ENCODE data around the gene IL12RB2. TPM values are rescaled to one million over a fixed set of nuclear protein-coding genes. Genes with fewer than 3 reads are reported as not detected.

The IL12RB2 gene
- total RNA-seq, 1 experiment from 2014 or later, result not detected

DNA sequence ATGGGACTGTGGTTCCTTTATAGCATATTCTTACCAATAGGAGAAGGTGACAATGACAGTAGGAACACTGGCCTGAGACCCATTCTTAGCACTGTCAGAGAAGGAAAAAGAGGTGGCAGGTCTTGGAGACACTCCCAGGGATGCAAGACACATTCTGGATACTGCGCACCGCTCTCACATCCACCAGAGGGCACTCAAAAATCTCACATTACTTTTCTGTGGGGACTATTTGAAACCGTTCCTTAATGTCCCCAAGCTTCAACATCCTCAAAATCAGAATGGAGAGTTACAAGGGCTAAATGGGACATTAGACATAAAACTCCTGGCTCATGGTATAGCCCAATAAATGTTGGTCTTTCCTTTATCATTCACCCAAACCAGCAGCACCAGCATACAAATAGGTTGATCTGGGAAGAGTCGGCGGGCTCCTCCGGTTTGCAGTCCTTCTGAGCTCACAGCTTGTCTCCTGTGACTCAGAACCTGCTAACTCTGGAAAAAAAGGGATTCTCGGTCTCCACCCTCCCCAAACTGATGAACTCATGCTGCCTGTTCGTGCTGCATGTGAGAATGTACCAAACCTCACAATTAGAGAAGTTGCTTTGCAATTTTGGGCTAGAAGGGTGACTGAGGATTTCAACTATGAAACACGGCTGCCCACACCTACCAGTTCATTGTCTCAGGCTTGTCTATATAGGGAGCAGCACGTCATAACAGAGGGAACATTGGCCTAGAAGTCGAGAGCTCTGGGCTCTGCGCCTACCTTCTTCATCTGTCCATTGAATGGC, 40.2 kb downstream of the IL12RB2 start:
- peak; percentile 55 for DNase-seq (ENCODE audit: low spot score)

DNA sequence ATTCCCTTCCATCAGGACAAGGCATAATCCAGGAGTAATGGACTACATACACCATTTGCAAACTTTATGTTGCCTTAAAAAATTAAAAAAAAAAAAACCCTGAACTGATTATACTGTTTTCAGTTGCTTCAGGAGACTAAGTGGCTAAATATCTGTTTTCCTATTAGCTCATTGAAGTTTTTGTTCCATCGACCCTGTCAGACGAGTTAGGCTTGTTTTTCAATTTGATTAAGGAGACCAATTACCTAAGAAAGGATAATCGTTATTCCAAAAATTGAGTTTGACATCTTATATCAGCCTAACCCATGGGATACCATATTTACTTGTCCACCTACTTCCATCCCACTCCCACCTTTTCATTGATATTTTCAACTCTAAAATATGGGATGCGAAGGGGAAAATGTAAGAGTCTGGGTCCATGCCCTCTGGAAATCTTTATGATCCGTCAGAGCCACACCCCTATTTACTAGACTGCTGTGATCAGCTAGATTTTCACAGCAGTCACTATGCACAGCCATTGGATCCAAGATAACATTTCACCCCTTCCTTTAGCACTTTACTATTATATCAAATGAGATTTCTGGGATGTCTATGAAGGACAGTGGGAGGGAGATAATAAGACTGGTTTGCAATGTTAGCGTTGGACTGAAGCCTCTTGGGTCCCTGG, 41.0 kb downstream of the IL12RB2 start:
- DNase-seq (ENCODE audit: low spot score), result no peak

DNA sequence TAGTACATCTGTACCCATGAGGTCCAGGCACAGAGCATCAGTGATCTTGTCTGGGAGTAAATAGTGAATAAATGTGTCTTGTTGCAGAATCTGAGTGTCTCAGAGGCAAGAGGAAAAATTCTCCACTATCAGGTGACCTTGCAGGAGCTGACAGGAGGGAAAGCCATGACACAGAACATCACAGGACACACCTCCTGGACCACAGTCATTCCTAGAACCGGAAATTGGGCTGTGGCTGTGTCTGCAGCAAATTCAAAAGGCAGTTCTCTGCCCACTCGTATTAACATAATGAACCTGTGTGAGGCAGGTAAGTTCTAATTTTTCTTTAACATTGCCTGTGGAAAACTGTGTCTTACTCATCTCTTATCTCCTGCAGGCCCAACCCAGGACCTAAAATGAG, 43.1 kb downstream of the IL12RB2 start:
- peak; percentile 22 for DNase-seq (ENCODE audit: low spot score)

DNA sequence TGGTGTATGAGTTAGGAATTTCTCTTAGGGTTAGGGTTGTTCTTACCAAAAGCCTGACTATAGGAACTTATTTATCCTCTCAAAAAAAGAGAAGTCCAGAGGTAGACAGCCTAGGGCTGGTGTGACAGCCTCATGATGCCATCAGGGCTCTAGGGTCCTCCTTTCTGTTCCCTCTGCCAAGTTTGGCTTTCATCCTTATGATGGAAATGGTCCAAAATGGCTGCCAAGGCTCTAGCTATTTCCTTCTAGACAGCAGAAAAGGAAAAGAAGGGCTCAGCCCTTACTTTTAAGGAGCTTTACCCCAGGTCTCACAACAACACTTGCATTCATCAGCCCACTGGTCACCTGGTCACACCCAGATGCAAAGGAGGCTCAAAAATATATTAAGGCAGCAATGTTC, 44.5 kb downstream of the IL12RB2 start:
- DNase-seq (ENCODE audit: low spot score), result no peak

DNA sequence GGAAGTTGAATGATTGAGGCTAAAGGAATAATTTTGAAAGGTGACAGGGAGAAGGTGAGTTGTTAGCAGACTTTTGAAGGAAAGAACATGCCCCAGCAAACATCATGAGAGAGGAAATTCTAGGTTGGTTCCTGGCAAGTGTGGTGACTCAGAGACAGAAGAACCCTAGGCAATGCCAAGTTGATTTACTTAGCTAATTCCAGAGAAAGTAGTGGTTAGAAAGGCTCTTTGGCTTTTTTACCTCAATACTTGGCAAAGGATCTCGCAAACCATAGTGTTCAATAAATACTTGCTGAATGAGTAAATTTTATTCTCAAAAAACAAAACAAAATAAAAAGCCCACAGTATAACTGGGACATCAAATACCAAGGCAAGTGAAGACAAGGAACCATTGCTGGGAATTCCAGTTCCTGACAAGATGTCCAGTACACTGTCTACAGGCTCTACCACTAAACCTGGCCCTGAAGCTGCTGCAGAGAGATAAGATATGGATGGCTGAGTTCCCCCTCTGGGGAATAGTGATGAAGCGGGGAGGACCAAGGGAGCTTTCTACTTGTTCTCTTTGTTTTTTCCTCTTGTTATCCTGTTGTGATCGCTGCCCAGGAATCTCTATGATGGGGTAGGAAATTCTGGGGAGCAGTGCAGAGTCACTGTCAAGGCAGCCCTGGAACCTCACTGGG, 48.2 kb downstream of the IL12RB2 start:
- DNase-seq (ENCODE audit: low spot score), result peak; percentile 51

DNA sequence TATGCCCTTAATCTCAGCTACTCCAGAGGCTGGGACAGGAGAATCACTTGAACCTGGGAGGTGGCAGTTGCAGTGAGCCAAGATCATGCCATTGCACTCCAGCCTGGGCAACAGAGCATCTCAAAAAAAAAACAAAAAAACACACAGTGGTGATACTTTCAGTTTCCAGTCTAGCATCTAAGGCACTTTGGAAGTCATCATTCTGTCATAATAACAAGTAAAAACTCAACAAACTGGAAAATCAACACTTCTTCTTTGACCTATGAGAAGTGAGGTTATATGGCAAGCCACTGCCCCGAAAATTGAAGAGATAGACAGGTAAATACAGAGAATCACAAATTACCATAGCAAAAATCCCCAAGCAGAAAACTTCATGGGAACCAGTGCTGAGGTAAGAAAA, 51.9 kb downstream of the IL12RB2 start:
- no peak for DNase-seq (ENCODE audit: low spot score)

DNA sequence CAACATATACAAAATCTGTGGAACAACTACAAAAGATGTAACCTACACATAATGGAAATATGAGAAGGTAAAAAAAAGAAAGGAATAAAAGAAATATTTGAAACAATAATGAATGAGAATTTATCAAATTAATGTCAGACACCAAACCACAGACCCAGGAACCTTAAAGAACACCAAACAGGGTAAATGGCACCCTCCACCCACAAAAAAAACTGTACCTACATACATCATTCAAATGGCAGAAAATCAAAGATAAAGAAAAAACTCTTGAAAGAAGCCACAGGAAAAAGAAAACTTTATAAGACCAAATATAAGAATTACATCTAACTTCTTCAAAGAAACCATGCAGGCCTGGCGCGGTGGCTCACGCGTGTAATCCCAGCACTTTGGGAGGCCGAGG, 54.0 kb downstream of the IL12RB2 start:
- no peak for DNase-seq (ENCODE audit: low spot score)

DNA sequence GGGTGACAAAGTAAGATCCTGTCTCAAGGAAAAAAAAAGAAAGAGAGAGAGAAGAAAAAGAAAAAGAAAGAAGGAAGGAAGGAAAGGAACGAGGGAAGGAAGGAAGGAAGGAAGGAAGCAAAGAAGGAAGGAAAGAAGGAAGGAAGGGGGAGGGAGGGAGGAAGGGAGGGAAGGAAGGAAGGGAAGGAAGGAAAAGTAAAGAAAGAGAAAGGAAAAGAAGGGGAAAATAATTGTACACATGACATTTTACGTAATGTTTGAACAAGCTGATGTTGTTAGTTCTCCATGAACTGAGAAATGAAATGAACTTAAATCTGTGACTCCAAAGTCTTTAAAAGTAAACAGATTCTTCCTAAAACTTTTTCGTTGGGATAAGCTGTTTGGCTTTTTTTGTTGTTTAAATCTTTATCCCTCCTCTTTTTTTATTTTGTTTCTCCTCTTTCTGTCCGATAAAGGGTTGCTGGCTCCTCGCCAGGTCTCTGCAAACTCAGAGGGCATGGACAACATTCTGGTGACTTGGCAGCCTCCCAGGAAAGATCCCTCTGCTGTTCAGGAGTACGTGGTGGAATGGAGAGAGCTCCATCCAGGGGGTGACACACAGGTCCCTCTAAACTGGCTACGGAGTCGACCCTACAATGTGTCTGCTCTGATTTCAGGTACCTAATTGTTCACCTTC, 59.8 kb downstream of the IL12RB2 start:
- DNase-seq (ENCODE audit: low spot score), result no peak

DNA sequence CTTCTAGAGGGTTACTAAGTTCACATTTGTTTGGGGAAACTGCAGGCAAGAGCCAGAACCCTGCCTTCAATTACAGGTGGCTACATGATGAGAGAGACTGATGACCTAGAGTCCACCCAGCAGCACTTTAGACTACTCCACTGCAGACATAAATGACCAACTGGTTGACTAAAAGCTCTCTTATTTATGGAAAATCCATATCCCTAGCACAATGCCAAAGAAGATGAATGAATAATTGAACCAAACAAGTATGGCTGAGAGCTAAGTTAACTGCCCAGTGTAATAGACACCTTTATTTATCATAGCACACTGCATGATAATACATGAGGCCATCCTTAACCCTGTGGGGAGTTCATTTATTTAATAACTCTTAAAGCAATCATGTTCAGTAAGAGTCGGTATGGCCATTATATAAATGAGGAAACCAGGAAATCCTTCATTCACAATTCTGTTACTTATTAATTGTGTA, 60.4 kb downstream of the IL12RB2 start:
- no peak for DNase-seq (ENCODE audit: low spot score)

DNA sequence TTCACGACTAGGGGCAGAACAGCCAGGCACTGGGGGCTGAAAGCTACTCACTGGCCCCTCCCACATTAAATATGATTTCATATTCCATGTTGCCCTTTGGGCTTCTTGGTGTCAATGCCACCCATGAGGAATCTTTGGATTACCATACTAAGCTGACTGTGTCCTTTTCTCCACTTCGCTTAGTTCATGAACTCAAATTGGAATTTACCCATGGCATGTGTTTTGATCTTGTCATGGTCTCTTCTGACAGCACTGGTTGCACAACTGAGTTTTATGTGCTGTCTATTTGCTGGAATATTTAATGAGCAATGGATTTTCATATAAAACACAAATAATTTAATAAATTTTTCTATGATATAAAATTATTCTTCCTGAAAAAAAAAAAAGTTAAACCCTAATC, 63.4 kb downstream of the IL12RB2 start:
- no peak for DNase-seq (ENCODE audit: low spot score)

DNA sequence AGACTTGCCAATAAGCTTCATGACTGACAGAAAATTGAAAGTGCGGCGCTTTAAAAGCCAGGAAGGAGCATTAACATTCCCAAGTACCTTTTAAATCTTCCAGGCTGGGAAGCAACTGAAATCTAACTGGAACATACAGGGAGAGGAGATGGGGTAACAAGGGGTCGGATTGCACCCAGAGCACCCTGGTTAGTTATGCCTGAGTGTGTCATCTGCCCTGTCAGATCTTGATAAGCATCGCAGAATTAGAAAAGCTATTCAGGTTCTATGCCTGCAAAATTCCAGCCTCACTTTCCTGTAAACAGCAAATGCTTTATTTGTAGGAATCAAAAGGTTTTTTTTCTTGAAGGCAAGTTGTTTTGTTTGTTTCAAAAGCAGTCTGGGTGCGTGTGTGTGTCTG, 64.0 kb downstream of the IL12RB2 start:
- peak; percentile 49 for DNase-seq (ENCODE audit: low spot score)

DNA sequence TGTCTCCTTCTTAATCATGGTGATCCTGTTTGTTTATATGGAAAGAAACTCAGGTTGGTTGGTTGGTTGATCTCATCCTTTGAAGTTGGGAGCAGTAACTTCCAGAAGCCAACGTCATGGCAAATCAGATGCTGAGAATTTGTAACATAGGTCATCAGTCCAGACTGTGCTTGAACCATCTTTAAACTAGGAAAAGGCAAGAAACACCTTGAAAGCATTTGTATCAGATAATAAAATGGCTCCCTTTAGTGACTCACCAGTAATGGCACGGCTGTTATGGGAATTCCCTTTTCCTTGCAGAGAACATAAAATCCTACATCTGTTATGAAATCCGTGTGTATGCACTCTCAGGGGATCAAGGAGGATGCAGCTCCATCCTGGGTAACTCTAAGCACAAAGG, 64.5 kb downstream of the IL12RB2 start:
- peak; percentile 55 for DNase-seq (ENCODE audit: low spot score)

DNA sequence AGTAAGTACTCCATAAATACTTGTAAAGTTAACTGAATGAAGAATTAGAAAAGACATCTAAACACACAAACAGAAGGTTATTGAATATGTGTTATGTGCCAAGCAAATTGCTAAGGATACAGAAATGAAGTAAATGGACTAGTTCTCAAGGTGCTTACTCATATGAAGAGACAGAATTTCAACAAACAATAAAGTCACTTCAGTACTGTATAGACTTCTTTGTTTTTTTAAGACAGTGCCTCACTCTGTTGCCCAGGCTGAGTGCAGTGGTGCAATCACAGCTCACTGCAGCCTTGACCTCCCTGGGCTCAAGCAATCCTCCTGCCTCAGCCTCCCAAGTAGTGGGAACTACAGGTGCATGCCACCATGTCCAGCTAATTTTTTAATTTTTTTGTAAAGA, 65.2 kb downstream of the IL12RB2 start:
- DNase-seq (ENCODE audit: low spot score), result no peak

DNA sequence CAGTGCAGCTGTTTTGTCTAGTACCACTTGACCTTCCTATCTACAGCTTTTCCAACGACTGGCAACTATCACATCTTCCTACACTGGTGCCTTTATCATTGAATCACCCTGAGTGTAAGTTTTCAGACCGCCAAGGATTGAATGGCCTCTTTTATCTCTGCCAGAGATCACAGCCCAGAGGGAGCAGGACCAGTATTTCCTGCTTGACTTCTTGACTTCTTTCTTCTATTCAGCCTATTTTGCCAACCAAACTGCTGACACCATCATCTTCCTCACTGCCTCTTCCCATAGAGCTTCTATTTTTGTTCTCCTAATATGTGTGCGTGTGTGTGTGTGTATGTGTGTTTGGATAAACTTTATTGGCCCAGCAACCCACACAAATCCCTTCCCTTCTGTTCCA, 68.7 kb downstream of the IL12RB2 start:
- no peak for DNase-seq (ENCODE audit: low spot score)

DNA sequence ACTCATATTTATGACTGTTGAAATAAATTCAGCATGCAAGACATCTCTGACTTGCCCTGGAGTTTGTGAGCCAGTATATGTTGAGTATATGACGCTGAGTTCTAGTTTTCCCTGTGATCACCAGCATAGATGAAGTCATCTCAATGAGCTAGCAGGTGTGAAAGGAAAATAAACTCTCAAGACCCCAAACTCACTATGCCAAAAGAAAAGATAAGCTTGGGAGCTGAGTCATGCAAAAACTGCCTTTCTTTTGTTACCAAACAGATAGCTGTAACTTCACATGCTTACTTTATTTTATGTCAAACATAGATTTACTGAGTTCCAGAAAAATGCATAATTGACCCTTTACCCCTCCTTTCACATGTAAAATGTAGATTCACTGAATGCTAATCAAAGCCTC, 69.6 kb downstream of the IL12RB2 start:
- DNase-seq (ENCODE audit: low spot score), result no peak

DNA sequence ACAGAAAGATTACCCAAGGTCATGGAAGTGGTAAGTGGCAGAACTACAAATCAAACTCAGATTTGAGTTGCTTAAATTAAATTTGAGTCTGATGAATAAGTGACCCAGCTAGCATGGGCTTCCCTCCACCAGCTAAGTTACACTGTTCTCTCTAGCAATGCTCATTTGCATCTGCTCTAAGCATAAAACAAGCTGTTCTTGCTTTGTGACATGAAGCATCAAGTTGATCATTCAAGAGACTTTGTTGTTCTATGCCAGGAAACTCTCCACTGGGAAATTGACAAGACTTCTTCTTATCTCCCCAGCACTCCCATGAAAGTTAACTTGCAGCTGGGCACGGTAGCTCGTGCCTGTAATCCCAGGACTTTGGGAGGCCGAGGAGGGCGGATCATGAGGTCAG, 73.5 kb downstream of the IL12RB2 start:
- DNase-seq (ENCODE audit: low spot score), result no peak

DNA sequence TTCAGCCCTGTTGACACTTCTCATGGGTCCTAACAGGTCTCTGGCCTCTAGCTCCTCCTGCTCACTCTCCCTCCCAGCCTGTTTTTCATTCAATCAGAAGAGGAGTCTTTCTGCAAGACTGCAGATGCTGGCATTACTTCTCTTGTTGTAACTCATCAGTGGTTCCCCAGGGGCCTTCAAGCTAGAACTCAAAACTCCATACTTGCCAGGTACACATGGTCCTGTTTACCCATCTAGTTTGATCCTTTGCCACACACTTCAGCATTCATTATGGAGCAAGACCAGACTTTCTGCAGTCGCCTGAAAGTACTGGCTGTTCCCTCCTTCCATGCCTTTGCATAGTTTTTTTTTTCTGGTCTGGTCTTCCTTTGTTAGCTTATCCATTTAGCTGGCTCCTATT, 74.6 kb downstream of the IL12RB2 start:
- no peak for DNase-seq (ENCODE audit: low spot score)

DNA sequence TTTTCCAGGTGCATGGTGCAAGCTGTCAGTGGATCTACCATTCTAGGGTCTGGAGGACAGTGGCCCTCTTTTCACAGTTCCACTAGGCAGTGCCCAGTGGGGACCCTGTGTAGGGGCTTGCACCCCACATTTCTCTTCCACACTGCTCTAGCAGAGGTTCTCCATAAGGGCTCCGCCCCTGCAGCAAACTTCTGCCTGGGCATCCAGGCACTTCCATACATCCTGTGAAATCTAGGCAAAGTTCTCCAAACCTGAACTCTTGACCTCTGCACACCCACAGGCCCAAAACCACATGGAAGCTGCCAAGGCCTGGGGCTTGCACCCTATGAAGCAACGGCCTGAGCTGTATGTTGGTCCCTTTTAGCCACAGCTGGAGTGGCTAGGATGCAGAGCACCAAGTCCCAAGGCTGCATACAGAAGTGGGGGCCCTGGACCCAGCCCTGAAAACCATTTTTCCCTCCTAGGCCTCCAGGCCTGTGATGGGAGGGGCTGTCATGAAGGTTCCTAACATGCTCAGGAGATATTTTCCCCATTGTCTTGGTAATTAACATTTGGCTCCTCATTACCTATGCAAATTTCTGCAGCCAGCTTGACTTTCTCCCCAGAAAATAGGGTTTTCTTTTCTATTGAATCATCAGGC, 76.4 kb downstream of the IL12RB2 start:
- DNase-seq (ENCODE audit: low spot score), result no peak

DNA sequence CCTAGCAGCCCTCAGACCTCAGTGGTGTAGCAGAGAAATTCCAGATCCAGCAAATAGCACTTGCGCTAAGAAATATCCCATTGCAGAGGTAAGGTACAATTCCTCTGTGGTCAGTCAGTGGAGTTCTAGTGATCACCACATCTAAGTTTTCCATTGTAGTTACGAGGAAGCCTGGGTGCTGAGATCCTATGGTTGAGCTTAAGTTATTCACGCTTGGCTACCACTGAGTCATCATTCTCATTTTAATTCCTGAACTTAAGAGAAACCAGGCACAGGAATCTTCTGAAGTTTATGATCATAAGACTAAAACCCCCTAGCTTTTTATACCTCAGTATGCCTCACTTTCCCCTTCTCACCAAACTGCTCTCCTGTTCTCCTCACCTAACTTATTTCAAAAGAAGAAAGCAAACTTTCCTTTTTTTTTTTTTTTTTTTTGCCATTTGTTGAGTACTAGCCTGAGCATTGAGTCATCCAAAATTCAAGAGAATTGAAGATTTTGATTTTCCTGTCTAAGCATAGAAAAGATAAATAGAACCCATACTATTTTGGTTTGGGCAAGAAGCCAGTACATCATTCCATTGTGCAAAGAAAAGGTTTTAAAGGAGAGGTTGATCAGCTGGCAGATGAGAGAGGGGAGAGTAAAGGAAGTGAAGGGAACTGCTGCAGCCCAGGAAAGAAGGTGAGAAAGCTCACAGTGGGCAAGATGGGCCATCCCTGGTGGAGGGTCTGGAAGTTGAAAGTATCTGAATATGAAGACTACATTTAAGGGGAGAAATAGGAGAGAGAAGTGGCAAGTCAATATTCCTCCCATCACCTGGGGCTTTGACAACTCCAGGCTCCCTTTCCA, 82.6 kb downstream of the IL12RB2 start:
- DNase-seq (ENCODE audit: low spot score), result peak; percentile 35

DNA sequence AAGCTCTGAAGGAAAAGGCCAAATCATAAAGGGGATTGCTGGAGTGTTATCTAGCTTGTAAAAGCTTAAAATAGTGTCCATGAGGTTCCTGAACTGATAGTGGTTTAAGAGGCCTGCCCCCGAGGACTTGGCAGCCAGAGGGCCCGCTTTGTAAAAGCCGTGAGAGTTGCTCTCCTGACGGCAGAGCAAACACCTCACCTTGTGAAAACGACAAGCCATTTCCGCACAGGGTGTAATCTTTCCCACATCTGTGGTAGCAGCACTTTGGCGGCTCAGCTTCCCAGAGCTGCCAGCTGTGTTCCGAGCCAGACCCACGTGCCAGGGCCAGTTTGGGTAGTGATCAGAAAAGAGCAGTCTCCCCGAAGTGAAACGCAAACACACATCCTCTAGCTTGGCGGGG, 85.6 kb downstream of the IL12RB2 start:
- DNase-seq (ENCODE audit: low spot score), result peak; percentile 18

DNA sequence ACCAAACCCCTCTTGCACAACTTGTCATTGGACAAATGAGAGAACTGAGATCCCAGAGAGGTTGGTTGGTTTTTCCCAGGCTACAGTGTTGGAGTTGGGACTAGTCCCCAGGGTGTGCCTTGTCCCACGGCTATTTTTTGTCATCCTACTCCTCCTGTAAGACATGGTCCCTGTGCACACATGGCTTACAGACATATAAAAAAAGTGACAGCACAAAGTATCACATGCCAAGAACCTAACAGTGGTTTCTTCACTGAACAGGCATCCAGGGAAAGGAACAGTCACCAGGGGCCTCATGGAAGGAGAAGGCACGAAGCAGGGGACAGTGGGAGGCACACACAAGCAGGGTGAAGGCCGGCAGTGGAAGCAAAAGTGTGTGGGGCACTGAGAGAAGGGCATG, 86.1 kb downstream of the IL12RB2 start:
- no peak for DNase-seq (ENCODE audit: low spot score)

All from A172 (cell line).